Measurements from ENCODE around the gene STK33. TPM values are rescaled to one million over a fixed set of nuclear protein-coding genes. Genes with fewer than 3 reads are reported as not detected.

The STK33 gene
- polyA plus RNA-seq, 1 of the 3 experiments (the other 2 are of a cell fraction), result 12.3 TPM

GRCh38 chr11:8581300-8581699, 12.7 kb downstream of the STK33 start:
- H3K27ac ChIP-seq (ENCODE audit: low read depth in 2 of 2, low read length in 1 of 2), result no peak overlapping the region
- H3K4me1 ChIP-seq (ENCODE audit: control insufficient read depth in 1 of 2, insufficient read depth in 2 of 2, low read depth in 1 of 2, low read length in 1 of 2), result peaks cover 6% of the 10 kb centered on the region in 2 experiments; a peak in 2 of 4 replicates
- no peaks in the 10 kb centered on the region for H4K20me1 ChIP-seq (ENCODE audit: insufficient read depth)
- no peaks in the 10 kb centered on the region for H3K27me3 ChIP-seq (ENCODE audit: insufficient read depth)
- 66% methylated on average over 3 of the region's 3 CpGs for WGBS (ENCODE audit: low lambda C conversion rate)
- TF ChIP-seq, protein P1, sequence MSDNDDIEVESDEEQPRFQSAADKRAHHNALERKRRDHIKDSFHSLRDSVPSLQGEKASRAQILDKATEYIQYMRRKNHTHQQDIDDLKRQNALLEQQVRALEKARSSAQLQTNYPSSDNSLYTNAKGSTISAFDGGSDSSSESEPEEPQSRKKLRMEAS (IDR thresholded peaks at IDR 0.05; ENCODE audit: low read depth), result no peak
- no peak for TF ChIP-seq ELF1 (IDR thresholded peaks at IDR 0.05)
- no peak for TF ChIP-seq FOXM1 (IDR thresholded peaks at IDR 0.05; ENCODE audit: low read depth)
- no peak for TF ChIP-seq YY1 (IDR thresholded peaks at IDR 0.05; ENCODE audit: low read depth)
- no peak for TF ChIP-seq FOSL2 (IDR thresholded peaks at IDR 0.05; ENCODE audit: borderline replicate concordance, low read depth)
- TF ChIP-seq EP300 (IDR thresholded peaks at IDR 0.05; ENCODE audit: borderline replicate concordance in 1 of 2, low read depth in 1 of 2, low read length in 1 of 2), result no peak
- no peaks in the 10 kb centered on the region for H3K9me2 ChIP-seq
- CTCF ChIA-PET, result interaction anchor here (1.0 to 1.1 kb wide), 2 partner anchors 10 to 15 kb away, joined by 3 read pairs; no protein-coding TSS in a partner anchor
- POLR2A ChIA-PET, result no interaction called here
- H3K79me2 ChIP-seq (ENCODE audit: insufficient read depth), result no peaks in the 10 kb centered on the region
- H3K4me3 ChIP-seq (ENCODE audit: low read depth in 2 of 2, low read length in 1 of 2), result no peak overlapping the region
- no peaks in the 10 kb centered on the region; the same call in 1 of the 2 replicates for H3K9me3 ChIP-seq
- no peak for DNase-seq
- no peaks in the 10 kb centered on the region for H3K36me3 ChIP-seq (replicated peaks in 1 of 2; ENCODE audit: control insufficient read depth in 1 of 2, insufficient read depth in 2 of 2, low read length in 1 of 2)
- H3K9ac ChIP-seq, result no peak overlapping the region
- peaks cover 15% of the 10 kb centered on the region for H3F3A ChIP-seq (replicated peaks; ENCODE audit: insufficient read depth)
- H2AFZ ChIP-seq (ENCODE audit: low read depth), result no peak overlapping the region
- H3K4me2 ChIP-seq, result no peak overlapping the region

DNA sequence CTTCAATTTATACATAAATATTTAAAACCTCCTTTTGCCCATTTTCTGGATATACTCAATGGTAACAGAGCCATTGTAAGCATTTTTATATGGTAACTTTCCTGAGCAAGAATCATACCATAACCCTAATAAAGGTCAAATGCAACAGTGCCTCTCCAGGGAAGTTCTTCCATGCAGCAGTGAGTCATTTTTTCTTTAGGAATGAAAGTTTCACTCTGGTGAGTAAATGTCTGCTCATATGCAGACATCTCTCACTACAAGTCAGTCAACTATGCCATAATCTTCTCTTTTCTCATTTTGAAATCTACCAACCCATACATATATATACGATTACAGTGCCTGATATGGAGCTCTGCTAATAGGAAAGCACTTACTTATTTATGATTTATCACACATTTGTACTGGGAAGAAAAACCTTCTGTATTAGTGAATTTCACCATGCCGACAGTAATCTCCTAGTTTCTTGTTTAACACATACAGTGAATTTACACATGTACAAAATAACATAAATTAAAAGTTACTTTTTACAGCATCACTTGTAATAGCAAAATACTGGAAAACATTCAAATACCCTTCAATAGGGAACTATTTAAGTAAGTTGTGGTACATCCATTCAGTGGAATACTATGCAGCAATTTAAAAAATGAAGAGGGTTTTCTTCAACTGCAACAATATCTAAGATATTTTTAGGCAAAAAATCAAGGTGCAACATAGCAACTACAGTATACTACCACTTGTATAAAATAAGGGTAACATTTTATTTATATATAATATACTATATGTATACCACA, 16.0 kb downstream of the STK33 start:
- Histone ChIP-seq H3K9me2 (no peaks in the 10 kb centered on the region), H3K27me3 (ENCODE audit: insufficient read depth) (no peaks in the 10 kb centered on the region), H3K9ac (no peak overlapping the region), H3K36me3 (replicated peaks in 1 of 2; ENCODE audit: control insufficient read depth in 1 of 2, insufficient read depth in 2 of 2, low read length in 1 of 2) (no peaks in the 10 kb centered on the region), H3F3A (replicated peaks; ENCODE audit: insufficient read depth) (peaks cover 3% of the 10 kb centered on the region), H3K9me3 (no peaks in the 10 kb centered on the region; the same call in 1 of the 2 replicates), H3K4me2 (no peak overlapping the region), H3K79me2 (ENCODE audit: insufficient read depth) (peaks cover 4% of the 10 kb centered on the region; the same call in 1 of the 2 replicates), H3K27ac (ENCODE audit: low read depth in 2 of 2, low read length in 1 of 2) (no peak overlapping the region), H3K4me1 (ENCODE audit: control insufficient read depth in 1 of 2, insufficient read depth in 2 of 2, low read depth in 1 of 2, low read length in 1 of 2) (no peaks in the 10 kb centered on the region), H3K4me3 (ENCODE audit: low read depth in 2 of 2, low read length in 1 of 2) (no peak overlapping the region), H4K20me1 (ENCODE audit: insufficient read depth) (no peaks in the 10 kb centered on the region), H2AFZ (ENCODE audit: low read depth) (no peak overlapping the region)
- TF ChIP-seq TCF12 (IDR thresholded peaks at IDR 0.05) (no peak), ELF1 (IDR thresholded peaks at IDR 0.05) (no peak), SMC3 (IDR thresholded peaks at IDR 0.05; ENCODE audit: low read depth, low read length) (no peak), SIN3A (IDR thresholded peaks at IDR 0.05; ENCODE audit: borderline replicate concordance, low read depth, low read length) (no peak), GATA2 (CRISPR knock-in tag; IDR thresholded peaks at IDR 0.05) (no peak), ZBTB33 (IDR thresholded peaks at IDR 0.05; ENCODE audit: borderline replicate concordance, low read depth) (no peak), TAF1 (IDR thresholded peaks at IDR 0.05; ENCODE audit: borderline replicate concordance, low read depth, low read length) (no peak), RFX5 (IDR thresholded peaks at IDR 0.05; ENCODE audit: low read length) (no peak), POLR2AphosphoS5 (IDR thresholded peaks at IDR 0.05; ENCODE audit: low read depth, low read length) (no peak), FOXM1 (IDR thresholded peaks at IDR 0.05; ENCODE audit: low read depth) (no peak), FOXJ3 (CRISPR knock-in tag; IDR thresholded peaks at IDR 0.05) (no peak), NRF1 (IDR thresholded peaks at IDR 0.05; ENCODE audit: low read depth, low read length) (no peak), PBX3 (IDR thresholded peaks at IDR 0.05) (no peak), IRF3 (IDR thresholded peaks at IDR 0.05; ENCODE audit: low read depth, low read length) (no peak), RCOR1 (IDR thresholded peaks at IDR 0.05; ENCODE audit: low read length) (no peak)
- TF ChIP-seq, protein P2, sequence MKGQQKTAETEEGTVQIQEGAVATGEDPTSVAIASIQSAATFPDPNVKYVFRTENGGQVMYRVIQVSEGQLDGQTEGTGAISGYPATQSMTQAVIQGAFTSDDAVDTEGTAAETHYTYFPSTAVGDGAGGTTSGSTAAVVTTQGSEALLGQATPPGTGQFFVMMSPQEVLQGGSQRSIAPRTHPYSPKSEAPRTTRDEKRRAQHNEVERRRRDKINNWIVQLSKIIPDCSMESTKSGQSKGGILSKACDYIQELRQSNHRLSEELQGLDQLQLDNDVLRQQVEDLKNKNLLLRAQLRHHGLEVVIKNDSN (IDR thresholded peaks at IDR 0.05; ENCODE audit: borderline replicate concordance, low read depth), result no peak
- TF ChIP-seq, protein P1 (IDR thresholded peaks at IDR 0.05; ENCODE audit: low read depth), result no peak
- CTCF ChIA-PET, result interaction anchor here (0.7 to 3.7 kb wide), 2 partner anchors 11 to 354 kb away, joined by 3 to 20 read pairs; no protein-coding TSS in a partner anchor
- POLR2A ChIA-PET, result no interaction called here
- no peak for DNase-seq
- 95% methylated on average over 2 of the region's 2 CpGs for WGBS (ENCODE audit: low lambda C conversion rate)
